Stimulated activated CD8-positive, alpha-beta memory T cell treated with anti-CD3 and anti-CD28 coated beads, Interleukin-12 subunit alpha, Interleukin-12 subunit beta, amount 100 ng/mL, for 1 hour (primary cell): Measurements from ENCODE around the gene ADIRF.
"Not testable (repeated sequence)": the region's sequence is repeated elsewhere in the genome, so short reads cannot be mapped to it uniquely, and the experiment has no call there.

ENCODE experiments used
- DNase-seq: peaks from one replicate; pipeline ENCODE4 v3.0.0-alpha.2; 2020; ENCODE audit warnings: low read depth

The ADIRF gene

GRCh38 chr10:86946213-86947155, 21.8 kb upstream of the ADIRF start:
- no peak for DNase-seq

- not testable (repeated sequence) for DNase-seq
These were observed 20.5 kb upstream of the ADIRF start for GRCh38 chr10:86947806-86948205.

DNA sequence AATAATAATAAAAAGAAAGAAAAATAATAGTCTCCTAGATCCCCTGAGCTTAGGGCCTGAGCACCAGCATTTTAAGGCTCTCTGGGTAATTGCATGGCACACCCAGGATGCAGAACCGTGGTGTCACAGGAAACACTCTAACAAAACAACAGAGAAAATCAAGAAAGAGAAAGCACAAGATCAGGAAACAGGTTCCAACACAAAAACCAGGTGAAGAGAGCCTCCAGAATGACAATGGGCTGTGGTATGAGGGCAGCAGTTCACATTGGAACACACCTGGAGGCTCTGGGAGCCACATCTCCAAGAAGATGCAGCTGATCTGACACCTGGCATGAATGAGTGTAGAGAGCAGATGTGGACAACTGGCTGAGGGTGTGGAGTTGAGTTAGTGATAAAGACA, 17.9 kb upstream of the ADIRF start:
- DNase-seq, result no peak

- DNase-seq, result no peak
These were observed 17.0 kb upstream of the ADIRF start for GRCh38 chr10:86951184-86951761.

GRCh38 chr10:86952106-86952505, 16.2 kb upstream of the ADIRF start:
- no peak for DNase-seq

- not testable (repeated sequence) for DNase-seq
These were observed 15.6 kb upstream of the ADIRF start for GRCh38 chr10:86952697-86953096.

DNA sequence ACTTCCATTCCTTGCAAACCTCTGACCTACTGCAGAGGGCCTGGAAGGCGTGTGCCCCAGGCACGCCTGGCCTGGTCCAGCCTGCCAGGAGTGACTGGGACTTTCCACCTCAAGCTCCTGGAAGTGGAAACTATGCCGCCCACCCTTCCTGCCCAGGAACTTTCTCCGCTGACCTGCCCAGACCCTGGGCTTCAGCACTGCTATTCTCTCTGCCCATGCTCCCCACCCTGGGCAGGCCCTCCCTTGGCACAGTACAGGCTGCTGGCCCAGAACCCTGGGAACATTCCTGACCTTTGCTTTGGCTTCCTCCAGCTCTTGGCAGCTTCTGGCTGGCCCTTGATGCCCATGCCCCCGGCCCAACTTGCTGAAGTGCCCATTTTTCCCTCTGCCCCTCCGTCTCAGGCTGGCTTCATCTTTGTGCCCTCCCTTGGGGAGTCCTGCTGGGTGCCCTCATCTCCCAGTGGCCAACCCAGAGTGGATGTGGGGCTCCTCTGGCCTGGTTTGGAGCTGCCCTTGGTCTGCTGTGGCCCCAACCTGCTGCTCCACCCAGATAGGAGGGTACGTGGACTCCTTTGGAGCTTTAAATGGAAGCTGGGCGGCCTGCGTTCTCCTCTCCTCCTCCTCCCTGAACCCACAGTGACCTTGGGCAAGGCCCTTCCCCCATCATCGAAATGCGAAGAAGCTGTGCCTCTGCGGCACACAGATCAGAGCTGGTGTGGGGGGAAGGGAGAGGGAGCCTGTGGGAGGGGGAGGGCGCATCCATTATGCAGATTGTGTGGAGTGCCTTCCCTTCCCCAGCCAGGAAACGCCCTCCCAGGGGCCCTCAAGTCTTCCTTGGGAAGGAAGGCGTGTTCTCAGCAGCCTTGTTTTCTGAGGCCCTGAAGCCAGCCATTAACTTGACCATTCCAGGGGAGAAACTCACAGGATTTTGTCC, 14.3 kb upstream of the ADIRF start:
- DNase-seq, result no peak

- DNase-seq, result no peak
These were observed 13.4 kb upstream of the ADIRF start for GRCh38 chr10:86954681-86955500.

GRCh38 chr10:86955501-86956194, 12.6 kb upstream of the ADIRF start:
- DNase-seq, result no peak

DNA sequence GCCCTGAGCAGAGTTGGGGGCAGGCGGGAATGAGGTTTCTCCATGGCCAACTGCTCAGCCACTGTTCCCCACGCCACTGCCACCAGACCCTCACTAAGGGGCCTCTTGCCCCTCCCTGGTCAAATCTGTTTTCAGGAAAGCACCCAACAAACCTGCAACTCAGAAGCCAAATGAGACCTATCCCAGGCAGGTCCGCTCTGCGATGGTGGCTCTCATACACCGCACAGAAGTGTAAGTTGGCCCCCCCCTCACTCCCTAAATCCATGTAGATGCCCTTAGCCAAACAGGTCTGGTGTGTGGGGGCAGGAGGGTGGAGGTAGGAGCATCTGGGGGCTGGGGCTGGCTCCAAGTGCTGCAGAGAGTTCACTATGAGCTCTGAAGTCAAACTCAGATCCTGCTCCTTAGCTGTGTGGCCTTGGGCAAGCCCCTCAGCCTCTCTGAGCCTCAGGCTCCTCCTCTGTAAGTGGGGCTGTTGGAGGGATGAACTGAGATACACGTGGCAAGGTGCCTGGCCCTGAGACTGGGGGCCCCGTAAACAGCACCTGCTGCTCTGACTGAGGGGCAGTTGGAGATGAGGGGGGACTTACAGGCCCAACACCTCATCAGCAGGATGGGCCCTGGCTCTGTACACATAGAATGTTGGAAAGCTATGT, 12.0 kb upstream of the ADIRF start:
- DNase-seq, result no peak

- no peak for DNase-seq
These were observed 11.3 kb upstream of the ADIRF start for GRCh38 chr10:86956848-86957448.

- DNase-seq, result no peak
These were observed 10.7 kb upstream of the ADIRF start, which contains the start of gene MMRN2 for GRCh38 chr10:86957471-86958115. TSS of gene MMRN2 (minus strand) at chr10:86957615. CDS start at chr10:86957541, 74 bp downstream.

DNA sequence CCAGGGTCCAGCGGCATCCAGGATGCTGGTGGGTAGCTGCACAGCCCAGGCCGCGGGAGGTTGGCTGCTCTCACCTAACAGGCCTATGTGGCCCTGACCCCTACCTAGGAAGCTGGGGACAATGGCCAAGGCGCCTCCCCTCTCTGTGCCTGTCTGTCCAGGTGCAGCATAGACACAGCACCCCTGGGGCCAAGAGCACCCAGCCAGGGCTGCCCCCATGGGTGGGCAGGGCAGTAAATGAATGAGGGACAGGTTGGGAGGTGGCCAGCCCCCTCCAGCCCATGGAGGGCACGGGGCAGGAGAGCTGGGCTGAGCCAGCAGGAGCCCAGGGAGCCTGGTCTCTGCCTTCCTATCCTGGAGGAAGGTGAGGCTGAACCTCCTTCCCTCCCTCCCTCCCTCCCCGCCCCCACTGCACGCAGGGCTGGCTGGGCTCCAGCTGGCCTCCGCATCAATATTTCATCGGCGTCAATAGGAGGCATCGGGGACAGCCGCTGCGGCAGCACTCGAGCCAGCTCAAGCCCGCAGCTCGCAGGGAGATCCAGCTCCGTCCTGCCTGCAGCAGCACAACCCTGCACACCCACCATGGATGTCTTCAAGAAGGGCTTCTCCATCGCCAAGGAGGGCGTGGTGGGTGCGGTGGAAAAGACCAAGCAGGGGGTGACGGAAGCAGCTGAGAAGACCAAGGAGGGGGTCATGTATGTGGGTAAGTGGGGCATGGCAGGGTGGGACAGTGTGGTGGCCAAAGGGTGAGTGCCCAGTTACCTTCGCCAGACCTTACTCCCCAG, 10.0 kb upstream of the ADIRF start, which contains the start of gene SNCG:
Gene SNCG (plus strand): TSS at position 484 of the 785 bp plus-strand sequence. CDS start 99 bp downstream, at position 583.
- no peak for DNase-seq

- no peak for DNase-seq
These were observed 9.2 kb upstream of the ADIRF start for GRCh38 chr10:86958901-86959736.

- DNase-seq, result no peak
These were observed 8.6 kb upstream of the ADIRF start for GRCh38 chr10:86959737-86960002.

- DNase-seq, result no peak
These were observed 8.0 kb upstream of the ADIRF start for GRCh38 chr10:86960003-86960862.
